ENCODE results near the gene HELZ2. TPM values are rescaled to one million over a fixed set of nuclear protein-coding genes. Genes with fewer than 3 reads are reported as not detected.

The HELZ2 gene
- total RNA-seq, 2 donors from 2014 or later = 8.8 to 31.2 TPM

DNA sequence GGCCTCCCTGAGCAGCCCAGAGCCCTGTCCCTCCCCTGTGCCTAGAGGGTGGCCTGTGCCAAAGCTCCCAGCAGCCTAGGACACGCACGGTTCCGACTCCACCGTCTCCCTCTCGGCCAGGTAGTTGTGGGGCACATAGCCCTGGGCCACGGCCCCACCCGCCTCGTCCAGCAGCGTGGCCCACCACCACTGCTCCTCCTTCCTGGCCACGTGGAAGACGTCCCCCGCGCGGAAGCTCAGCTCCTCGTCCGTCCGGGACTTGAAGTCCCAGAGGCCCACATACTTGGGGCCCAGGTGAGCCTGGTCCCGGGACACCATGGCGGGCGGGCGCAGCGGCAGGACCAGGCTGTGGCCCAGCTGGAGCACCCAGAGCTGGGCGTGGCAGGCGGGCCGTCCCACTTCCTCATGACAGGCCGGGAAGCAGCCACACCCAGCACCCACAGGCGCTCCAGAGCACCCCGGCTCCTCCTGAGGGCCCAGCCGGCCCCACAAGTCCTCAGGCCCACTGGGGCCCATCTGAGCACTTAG is 37.0 kb downstream of the HELZ2 start, which contains the start of gene PTK6:
PTK6 (minus strand) TSS at position 380 of the 528 bp plus-strand sequence; CDS start at position 318, 62 bp downstream.
- ATAC-seq (replicated peaks in 1 of 2) = peak in 1 of 2 donors; percentile 2
- Mint-ChIP-seq H3K9me3 (no peaks in the 10 kb centered on the region), H3K27ac (peak within 1 kb of the TSS; percentile 89), H3K36me3 (ENCODE audit: insufficient read depth in 2 of 2) (no peaks in the 10 kb centered on the region), H3K4me3 (peak within 1 kb of the TSS; percentile 68 to 82), H3K27me3 (ENCODE audit: low read depth) (no peaks in the 10 kb centered on the region), H3K4me1 (ENCODE audit: low read depth) (peaks cover 11% of the 10 kb centered on the region)
- DNase-seq = peak; percentile 33 to 44

DNA sequence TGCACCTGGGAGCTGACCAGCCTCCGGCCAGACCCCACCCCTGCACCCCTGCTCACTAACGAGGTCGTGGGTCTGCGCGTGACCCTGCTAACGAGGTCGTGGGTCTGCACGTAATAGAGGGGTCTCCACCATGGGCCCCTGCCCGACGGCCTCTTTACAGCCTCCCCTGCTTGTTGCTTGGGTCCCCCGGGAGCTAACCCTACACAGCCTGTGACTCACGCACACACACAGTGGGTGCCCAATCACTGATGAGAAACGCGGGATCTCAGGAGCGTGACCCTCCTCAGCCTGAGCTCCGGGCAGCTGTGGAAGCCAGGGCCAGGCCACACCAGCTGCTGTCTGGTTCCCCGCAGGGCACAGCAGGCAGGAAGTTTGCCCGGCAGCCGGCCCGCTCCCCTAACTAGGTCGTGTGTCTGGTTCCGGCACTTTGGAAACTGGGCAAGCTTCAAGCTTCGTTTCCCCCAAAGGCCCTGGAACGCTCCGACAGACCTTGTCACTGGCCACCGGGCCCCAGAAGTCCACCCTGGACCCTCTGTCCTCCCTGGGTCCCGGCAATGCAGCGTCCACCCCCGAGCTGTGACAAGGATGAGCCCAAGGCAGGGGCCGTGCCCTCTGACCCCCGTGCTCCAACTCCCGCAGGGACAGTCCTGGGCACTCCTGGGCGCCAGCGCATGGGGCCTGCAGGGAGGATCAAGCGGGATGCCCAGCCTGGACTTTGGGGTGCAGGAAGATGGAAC is 37.6 kb downstream of the HELZ2 start:
- DNase-seq (no peak), ATAC-seq (replicated peaks in 1 of 2) (no peak)
- Mint-ChIP-seq H3K4me3 (peak overlapping the region in 1 of 2 donors; percentile 82), H3K36me3 (ENCODE audit: insufficient read depth in 2 of 2) (no peaks in the 10 kb centered on the region), H3K4me1 (ENCODE audit: low read depth) (peaks cover 11% of the 10 kb centered on the region), H3K27me3 (ENCODE audit: low read depth) (no peaks in the 10 kb centered on the region), H3K9me3 (no peaks in the 10 kb centered on the region), H3K27ac (no peak overlapping the region)

DNA sequence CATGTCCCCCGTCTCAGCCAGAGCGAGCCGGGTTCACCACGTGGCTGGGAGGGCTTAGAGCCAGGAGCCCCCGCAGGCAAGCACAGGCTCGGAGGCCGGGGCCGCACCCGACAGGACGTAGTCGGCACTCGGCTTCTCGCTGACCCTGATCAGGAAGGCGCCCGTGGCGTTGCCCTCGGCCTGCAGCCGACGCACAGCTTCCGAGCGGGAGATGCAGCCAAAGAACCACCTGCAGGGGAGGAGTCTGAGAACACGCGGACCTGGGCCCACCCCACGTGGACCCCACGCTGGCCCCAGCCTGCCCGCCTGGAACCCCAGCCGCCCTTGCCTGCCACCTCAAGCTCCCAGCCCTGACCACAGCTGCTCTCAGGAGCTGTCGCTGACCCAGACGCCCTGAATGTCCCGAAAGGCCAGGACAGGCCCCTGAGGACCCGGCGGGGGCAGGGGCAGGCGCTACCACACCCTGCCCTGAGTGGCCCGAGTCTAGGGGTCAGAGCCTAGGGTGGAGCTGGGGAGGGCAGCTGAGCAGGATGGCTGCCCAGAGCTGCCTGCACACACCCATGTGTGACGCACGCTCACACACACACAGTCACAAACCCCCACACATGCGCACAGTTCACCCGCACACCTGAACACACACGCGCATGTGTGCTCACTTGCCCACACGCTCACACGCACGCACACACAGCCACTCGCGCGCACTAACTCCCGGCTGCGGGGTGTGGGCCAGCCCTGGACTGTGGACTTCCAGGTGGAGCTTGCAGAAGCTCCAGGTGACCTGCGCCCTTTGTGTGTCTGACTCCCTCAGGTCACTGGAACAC is 39.0 kb downstream of the HELZ2 start:
- no peak overlapping the region for H3K4me3 Mint-ChIP-seq
- H3K4me1 Mint-ChIP-seq (ENCODE audit: low read depth) = peaks cover 11% of the 10 kb centered on the region
- no peaks in the 10 kb centered on the region for H3K27me3 Mint-ChIP-seq (ENCODE audit: low read depth)
- H3K9me3 Mint-ChIP-seq = no peaks in the 10 kb centered on the region
- H3K27ac Mint-ChIP-seq = no peak overlapping the region
- no peaks in the 10 kb centered on the region for H3K36me3 Mint-ChIP-seq (ENCODE audit: insufficient read depth in 2 of 2)
- ATAC-seq (replicated peaks in 1 of 2) = no peak
- peak in 1 of 2 donors; percentile 8 for DNase-seq

DNA sequence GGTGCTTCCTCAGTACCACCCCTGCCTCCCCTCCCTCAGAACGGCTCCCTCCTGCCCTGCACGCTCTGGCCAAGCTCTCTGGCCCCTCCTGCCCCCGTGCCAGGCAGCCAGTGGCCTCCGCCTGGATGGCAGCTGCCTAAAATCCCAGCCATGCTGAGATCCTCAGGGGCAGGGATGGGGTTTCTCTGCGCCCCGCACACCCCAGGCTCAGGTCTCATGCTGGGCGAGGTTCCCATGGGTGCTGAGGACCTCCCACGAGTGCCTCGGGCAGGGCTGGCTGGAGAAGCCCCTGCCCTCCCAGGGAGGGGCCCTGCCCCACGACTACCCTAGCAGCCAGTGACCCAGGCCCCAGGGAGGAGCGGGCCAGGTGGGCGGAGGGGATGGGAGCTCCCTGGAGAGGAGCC is 39.6 kb downstream of the HELZ2 start:
- peaks cover 11% of the 10 kb centered on the region for H3K4me1 Mint-ChIP-seq (ENCODE audit: low read depth)
- no peaks in the 10 kb centered on the region for H3K36me3 Mint-ChIP-seq (ENCODE audit: insufficient read depth in 2 of 2)
- DNase-seq (no peak), ATAC-seq (replicated peaks in 1 of 2) (no peak)
- H3K27me3 Mint-ChIP-seq (ENCODE audit: low read depth) = no peaks in the 10 kb centered on the region
- H3K9me3 Mint-ChIP-seq = no peaks in the 10 kb centered on the region
- no peak overlapping the region for H3K27ac Mint-ChIP-seq
- H3K4me3 Mint-ChIP-seq = no peak overlapping the region

DNA sequence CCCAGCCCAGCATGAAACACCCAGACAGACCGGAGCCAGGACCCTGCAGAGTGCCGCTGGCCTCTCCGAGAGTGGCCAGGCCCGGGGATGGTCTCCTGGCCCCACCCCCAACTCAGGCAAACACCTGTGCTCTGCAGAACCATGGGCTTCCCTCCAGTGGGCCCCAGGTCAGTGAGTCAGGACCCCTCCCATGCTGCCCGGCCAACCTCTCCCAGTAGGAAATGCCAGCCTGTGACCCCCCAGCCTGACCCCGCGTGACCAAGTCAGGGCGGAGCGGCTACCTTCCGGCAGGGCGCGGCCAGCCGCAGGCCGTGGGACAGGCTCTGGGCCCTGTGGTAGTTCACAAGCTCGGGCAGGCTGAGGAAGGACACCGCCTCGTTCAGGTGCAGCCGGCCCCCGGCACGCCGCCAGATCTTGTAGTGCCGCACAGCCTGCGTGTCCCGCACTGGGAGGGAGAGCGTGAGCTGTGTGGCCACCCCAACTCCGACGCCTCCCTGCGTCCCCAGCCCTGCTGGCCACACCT is 40.1 kb downstream of the HELZ2 start:
- H3K36me3 Mint-ChIP-seq (ENCODE audit: insufficient read depth in 2 of 2) = no peaks in the 10 kb centered on the region
- ATAC-seq (replicated peaks in 1 of 2) (no peak), DNase-seq (peak in 1 of 2 donors; percentile 2)
- H3K9me3 Mint-ChIP-seq = no peaks in the 10 kb centered on the region
- no peaks in the 10 kb centered on the region for H3K27me3 Mint-ChIP-seq (ENCODE audit: low read depth)
- peaks cover 11% of the 10 kb centered on the region for H3K4me1 Mint-ChIP-seq (ENCODE audit: low read depth)
- no peak overlapping the region for H3K27ac Mint-ChIP-seq
- no peak overlapping the region for H3K4me3 Mint-ChIP-seq

DNA sequence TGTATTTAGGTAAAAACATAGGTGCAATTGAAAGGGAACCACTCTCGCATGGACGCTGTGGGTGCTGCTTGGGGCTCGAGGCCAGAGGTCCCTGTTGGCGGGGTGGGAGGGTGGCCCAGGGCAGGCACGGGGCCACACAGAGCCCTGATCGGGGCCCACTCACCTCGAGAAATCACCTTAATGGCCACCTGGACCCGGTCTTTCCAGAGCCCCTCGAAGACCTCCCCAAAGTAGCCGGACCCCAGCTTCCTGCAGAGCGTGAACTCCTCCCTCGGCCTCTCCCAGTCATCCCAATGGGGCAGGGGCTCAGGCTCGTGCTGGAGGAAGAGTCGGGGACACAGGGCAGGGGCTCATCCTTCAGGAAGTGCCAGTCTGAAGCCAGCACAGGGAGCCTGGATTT is 40.7 kb downstream of the HELZ2 start:
- no peaks in the 10 kb centered on the region for H3K9me3 Mint-ChIP-seq
- no peaks in the 10 kb centered on the region for H3K27me3 Mint-ChIP-seq (ENCODE audit: low read depth)
- no peak for DNase-seq
- H3K27ac Mint-ChIP-seq = no peak overlapping the region
- H3K36me3 Mint-ChIP-seq (ENCODE audit: insufficient read depth in 2 of 2) = no peaks in the 10 kb centered on the region
- ATAC-seq (replicated peaks in 1 of 2) = no peak
- peaks cover 12% of the 10 kb centered on the region for H3K4me1 Mint-ChIP-seq (ENCODE audit: low read depth)
- no peak overlapping the region for H3K4me3 Mint-ChIP-seq

DNA sequence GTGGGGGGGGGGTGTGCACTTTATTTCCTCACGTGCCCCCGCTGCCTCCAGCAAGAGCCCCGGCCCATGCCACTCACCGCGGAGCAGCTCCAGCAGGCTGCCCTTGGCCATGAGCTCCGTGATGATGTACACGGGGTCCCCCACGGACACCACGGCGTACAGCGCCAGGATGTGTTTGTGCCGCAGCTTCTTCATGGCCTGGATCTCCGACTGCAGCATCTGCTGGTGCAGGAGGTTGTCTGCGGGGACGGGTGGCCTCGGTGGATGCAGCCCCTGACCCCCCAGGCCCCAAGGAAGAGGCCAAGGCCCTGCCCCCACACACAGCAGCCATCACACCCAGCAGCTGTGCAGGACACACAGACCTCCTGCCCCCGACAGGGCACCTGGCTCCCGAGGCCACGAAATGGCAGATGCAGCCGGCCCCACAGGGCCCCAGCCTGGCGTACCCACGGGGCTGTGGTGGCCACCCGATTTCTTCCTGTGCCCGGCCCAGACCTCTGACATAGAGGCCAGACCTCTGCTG is 41.5 kb downstream of the HELZ2 start:
- ATAC-seq (replicated peaks in 1 of 2) = no peak
- no peak overlapping the region for H3K27ac Mint-ChIP-seq
- no peaks in the 10 kb centered on the region for H3K9me3 Mint-ChIP-seq
- H3K4me3 Mint-ChIP-seq = no peak overlapping the region
- H3K27me3 Mint-ChIP-seq (ENCODE audit: low read depth) = no peaks in the 10 kb centered on the region
- peaks cover 11% of the 10 kb centered on the region for H3K4me1 Mint-ChIP-seq (ENCODE audit: low read depth)
- H3K36me3 Mint-ChIP-seq (ENCODE audit: insufficient read depth in 2 of 2) = no peaks in the 10 kb centered on the region
- no peak for DNase-seq

DNA sequence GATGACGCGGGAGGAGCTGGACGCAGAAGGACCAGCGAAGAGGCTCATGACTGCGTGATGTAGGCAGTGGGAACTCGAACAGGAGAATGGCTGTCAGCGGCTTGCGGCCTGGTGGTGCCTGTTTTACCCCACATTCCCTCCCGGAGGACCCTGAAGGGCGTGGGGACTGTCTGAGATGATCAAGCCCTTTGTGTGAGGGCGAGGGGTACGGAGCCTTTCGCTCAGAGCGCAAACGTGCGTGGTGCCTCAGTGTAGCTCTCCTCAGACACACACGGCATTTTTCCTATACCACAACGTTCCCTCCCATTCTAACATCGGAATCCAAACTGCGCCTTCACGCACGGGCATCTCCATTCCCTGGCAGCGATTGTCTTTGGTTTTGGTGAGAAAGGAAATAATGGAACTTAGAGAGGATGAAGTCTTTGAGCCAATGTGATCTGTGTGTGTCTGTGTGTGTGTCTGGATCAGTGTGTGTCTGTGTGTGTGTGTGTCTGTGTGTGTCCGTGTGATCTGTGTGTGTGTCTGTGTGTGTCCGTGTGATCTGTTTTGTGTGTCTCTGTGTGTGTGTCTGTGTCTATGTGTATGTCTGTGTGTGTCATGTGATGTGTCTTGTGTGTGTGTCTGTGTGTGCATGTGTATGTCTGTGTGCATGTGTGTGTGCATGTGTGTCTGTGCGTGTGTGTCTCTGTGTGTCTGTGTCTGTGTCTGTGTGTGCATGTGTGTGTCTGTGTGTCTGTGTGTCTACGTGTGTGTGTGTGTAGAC is 42.2 kb downstream of the HELZ2 start:
- peak in 1 of 2 donors; percentile 2 for DNase-seq
- H3K27me3 Mint-ChIP-seq (ENCODE audit: low read depth) = peaks cover 5% of the 10 kb centered on the region
- no peaks in the 10 kb centered on the region for H3K9me3 Mint-ChIP-seq
- ATAC-seq (replicated peaks in 1 of 2) = no peak
- H3K4me1 Mint-ChIP-seq (ENCODE audit: low read depth) = peaks cover 15% of the 10 kb centered on the region
- no peak overlapping the region for H3K27ac Mint-ChIP-seq
- H3K4me3 Mint-ChIP-seq = no peak overlapping the region
- H3K36me3 Mint-ChIP-seq (ENCODE audit: insufficient read depth in 2 of 2) = no peaks in the 10 kb centered on the region

DNA sequence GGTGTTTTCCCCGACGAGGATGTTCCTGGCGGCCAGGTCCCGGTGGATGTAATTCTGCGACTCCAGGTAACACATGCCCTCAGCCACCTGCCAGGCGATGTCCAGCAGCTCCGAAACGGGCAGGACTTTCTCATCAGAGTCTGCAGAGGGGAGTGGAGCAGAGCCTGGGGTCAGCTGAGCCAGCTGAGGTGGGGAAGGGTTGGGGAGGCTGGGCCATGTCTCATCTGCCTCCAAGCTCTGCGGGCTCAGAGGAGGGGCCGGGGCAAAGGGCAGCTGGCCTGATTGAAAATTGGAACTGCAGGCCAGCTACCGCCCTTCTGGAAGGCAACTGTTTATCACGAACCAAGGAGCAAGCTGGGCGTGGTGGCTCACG is 43.3 kb downstream of the HELZ2 start:
- Mint-ChIP-seq H3K27ac (no peak overlapping the region), H3K9me3 (no peaks in the 10 kb centered on the region), H3K4me3 (no peak overlapping the region), H3K27me3 (ENCODE audit: low read depth) (peaks cover 6% of the 10 kb centered on the region), H3K4me1 (ENCODE audit: low read depth) (peaks cover 15% of the 10 kb centered on the region), H3K36me3 (ENCODE audit: insufficient read depth in 2 of 2) (no peaks in the 10 kb centered on the region)
- ATAC-seq (replicated peaks in 1 of 2) (no peak), DNase-seq (no peak)

DNA sequence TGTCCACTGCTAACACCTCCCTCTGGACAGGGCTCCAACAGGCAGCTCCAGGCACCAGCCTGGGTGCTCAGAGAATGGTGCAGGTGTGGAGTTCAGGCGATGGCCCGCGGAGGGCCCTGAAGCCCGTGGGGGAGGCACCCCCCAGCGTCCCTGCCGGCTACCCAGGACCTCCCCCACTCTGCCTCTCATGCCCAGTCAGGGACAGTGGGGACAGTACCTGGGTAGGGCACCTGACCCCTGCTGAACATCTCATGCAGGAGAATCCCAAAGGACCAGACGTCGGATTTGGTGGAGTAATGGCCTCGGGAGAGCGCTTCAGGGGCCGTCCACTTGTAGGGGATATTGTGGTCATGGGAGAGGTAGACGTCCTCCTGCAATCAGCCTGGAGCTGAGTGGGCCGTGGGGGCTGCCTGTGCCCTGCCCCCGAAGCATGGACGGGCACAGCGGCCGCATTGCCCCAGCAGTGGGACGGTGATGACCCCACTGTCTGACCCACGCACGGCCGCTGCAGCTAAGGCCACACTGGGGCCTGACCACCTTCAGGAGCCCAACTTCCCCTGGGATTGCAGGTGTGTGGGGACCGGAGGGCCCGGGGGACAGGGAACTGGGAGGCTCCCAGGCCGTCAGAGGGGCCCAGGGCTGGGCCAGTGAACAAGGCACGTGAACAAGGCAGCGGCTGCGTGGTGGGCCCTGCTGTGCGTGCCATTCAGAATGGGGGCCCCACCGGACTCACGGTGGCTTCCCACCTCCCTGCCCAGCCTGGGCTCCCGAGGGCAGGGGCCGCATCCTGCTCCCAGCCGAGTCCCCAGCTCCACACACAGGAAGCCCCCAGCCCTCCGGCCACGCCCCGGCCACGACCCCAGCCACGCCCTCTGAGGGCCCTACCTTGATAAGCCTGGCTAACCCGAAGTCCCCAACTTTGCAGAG is 43.9 kb downstream of the HELZ2 start:
- Mint-ChIP-seq H3K36me3 (ENCODE audit: insufficient read depth in 2 of 2) (no peaks in the 10 kb centered on the region), H3K9me3 (no peaks in the 10 kb centered on the region), H3K4me3 (no peak overlapping the region), H3K27me3 (ENCODE audit: low read depth) (peaks cover 6% of the 10 kb centered on the region), H3K27ac (no peak overlapping the region), H3K4me1 (ENCODE audit: low read depth) (peaks cover 15% of the 10 kb centered on the region)
- ATAC-seq (replicated peaks in 1 of 2) = no peak
- no peak for DNase-seq

DNA sequence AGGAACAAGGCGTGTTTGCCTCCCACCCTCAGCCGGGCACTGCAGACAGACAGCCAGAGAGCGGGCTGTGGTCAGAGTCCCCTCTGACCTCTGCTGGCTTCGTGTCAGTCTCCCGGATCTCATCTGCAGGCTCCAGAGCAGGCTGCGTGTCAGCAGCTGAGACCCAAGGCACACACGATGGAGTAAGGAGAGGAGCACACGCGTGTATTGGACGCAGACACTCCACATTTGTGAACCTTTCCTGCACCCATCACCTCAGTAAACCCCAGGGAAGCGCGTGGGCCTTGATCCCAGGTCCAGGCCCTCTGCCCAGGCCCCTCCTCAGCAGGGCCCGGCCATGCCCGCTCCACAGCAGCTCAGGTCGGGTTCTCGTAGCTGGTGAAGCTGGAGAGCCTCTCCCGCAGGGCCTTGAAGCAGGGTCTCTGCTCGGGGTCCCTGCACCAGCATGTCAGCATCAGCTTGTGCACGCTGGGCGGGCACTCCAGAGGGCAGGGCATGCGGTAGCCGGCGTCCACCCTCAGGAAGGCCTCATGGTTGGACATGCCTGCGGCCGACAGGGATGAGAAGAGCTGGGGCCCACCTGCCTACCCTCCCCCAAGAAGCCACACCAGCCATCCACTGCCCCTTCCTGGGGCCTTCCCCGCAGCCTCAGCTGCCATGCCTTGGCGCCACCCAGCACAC is 44.7 kb downstream of the HELZ2 start:
- Mint-ChIP-seq H3K36me3 (ENCODE audit: insufficient read depth in 2 of 2) (peaks cover 0 to 1% of the 10 kb centered on the region in 2 donors), H3K27me3 (ENCODE audit: low read depth) (peaks cover 6% of the 10 kb centered on the region), H3K4me1 (ENCODE audit: low read depth) (peaks cover 20% of the 10 kb centered on the region), H3K9me3 (no peaks in the 10 kb centered on the region), H3K27ac (no peak overlapping the region), H3K4me3 (no peak overlapping the region)
- DNase-seq (no peak), ATAC-seq (replicated peaks in 1 of 2) (no peak)
